ENCODE measurements around the gene DPEP3.
"Not testable (repeated sequence)": the region's sequence is repeated elsewhere in the genome, so short reads cannot be mapped to it uniquely, and the experiment has no call there.

The DPEP3 gene, protein sequence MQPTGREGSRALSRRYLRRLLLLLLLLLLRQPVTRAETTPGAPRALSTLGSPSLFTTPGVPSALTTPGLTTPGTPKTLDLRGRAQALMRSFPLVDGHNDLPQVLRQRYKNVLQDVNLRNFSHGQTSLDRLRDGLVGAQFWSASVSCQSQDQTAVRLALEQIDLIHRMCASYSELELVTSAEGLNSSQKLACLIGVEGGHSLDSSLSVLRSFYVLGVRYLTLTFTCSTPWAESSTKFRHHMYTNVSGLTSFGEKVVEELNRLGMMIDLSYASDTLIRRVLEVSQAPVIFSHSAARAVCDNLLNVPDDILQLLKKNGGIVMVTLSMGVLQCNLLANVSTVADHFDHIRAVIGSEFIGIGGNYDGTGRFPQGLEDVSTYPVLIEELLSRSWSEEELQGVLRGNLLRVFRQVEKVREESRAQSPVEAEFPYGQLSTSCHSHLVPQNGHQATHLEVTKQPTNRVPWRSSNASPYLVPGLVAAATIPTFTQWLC
- total RNA-seq = 0 to 0.28 reads per million in 2 donors

DNA sequence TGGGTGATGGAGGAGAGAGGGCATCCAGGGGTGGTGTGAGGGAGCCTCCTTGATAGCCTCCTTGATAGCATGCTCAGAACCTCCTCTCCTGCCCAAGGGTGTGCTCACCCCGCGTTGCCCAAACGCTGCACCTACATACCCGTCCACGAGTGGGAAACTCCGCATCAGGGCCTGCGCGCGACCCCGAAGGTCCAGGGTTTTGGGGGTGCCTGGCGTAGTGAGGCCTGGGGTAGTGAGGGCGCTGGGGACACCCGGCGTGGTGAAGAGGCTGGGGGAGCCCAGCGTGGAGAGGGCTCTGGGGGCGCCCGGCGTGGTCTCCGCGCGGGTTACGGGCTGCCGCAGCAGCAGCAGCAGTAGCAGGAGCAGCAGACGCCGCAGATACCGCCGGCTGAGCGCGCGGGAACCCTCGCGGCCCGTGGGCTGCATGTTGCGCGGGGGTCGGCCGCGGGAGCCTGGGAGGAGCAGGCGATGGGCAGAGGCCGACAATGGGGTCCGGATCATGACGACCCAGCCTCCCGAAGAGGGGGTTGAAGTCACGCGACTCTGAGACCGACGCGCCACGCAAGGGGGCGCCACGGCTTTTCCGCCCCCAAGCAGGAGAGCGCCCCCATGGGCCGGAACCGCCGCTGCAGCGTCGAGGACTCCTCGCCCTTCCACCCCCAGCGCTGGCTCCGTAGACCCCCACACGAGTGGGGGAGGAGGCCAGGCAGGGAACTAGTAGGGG lies at the start of gene DPEP3:
TSS of gene DPEP3 (minus strand) at position 545 of the 724 bp plus-strand sequence. CDS start at position 426, 119 bp downstream.
- DNase-seq = no peak

DNA sequence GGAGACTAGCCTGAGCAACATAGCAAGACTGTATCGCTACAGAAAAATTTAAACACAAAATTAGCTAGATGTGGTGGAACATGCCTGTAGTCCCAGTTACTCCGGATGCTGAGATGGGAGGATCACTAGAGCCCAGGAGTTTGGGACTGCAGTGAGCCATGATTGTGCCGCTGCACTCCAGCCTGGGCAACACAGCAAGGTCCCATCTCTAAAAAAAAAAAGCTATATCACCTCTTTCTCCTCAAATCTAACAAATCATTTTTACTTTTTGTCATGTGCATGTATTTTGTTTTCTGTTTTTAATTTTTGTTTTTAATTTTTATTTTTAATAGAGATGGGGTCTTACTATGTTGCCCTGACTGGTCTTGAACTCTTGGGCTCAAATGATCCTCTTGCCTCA lies 48.7 kb upstream of the DPEP3 start:
- no peak for DNase-seq

DNA sequence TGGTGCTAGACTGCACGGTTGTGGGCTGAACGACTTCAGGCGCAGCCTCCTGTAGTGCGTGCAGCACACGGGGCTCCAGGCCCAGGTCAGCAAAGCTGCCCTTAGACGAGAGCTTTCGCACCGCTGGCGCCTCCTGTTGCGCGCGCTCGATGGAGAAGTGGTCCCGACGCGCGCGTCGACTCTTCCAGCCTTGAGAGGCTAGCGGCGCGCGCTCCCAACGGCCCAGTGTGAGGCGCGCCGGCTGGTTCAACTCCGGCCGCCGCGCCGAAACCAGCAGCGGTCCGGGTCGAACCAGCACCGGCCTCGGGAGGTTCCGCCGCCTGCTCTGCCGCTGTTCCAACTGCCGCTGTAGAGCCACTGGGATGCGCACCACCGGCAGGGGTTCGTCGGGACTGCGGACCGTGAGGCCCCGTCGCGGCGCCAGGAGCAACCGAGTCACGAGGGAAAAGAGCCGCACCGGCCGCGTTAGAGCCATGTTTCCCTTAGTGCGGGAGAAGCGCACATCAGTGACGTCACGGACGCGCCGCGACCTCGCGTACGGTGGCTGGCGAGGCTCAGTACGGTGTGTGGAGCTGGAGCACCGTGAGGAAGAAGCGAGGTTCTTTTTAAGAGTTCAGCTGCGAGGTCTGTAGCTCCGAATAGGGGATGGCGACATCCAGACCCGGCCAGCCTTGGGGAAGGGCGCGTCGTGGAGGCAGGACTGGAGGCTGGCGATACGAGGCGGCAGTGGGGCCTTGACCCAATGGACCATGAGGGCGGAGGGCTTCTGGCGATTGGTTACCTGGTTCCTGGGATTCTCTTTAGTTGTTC lies 42.6 kb upstream of the DPEP3 start, which contains the start of the genes DDX28 and DUS2:
TSS of gene DDX28 (minus strand) at position 505 of the 810 bp plus-strand sequence. CDS start at position 475, 30 bp downstream.
TSS of gene DUS2 (plus strand) at position 557 of the 810 bp plus-strand sequence. CDS start 14,740 bp downstream, outside the sequence.
- DNase-seq = peak; percentile 92

DNA sequence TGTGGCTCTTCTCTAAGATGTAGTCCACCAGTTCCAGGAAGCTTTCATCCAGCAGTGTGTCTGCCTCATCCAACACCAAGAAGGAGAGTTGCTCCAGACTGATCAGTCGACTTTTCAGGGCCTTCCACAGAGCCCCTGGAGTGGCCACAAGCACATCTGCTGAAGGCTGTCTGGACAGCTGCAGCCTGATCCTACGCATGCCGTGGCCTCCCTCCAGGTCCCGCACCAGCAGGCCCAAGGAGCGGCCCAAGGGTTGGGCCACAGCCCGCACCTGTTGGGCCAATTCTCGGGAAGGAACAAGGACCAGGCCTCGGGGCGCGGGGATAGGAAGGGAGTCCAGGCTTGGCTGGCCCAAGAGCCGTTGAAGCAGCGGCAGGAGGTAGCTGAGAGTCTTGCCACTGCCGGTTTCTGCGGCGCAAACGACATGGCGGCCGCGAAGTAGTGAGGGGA lies 42.0 kb upstream of the DPEP3 start:
- peak; percentile 8 for DNase-seq

DNA sequence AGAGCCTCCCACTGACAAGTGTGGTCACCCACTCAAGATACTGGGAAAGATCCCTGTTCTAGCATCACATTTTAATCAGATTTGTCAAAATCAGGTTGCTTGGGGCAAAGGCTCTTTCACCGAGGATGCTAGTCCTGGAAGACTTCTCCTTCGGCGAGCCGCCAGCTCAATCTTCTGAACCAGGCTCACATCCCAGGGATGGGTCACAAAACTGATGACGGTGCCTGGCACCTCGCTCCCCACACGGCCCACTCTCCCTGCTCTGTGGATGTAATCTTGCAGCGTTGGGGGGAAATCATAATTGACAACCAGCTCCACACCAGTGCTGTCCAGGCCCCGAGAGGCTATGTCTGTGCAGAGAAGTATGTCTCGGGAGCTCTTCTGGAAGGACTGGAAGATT lies 41.2 kb upstream of the DPEP3 start:
- DNase-seq = no peak

DNA sequence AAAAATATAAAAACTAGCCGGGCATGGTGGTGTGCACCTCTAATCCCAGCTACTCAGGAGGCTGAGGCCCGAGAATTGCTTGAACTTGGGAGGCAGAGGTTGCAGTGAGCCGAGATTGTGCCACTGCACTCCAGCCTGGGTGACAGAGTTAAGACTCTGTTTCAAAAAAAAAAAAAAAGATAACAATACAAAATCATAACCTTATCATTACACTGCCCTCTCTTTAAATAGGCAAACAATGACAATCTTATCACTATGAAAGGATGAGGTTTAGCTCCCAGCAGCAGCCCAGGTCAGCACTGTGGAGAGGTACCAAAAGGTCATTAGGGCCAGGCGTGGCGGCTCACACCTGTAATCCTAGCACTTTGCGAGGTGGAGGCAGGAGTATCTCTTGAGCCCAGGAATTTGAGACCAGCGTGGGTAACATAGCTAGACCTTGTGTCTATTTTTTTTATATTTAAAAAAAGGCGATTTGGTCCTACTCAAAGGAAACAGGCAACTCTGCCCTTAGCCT lies 38.9 kb upstream of the DPEP3 start:
- DNase-seq = no peak

DNA sequence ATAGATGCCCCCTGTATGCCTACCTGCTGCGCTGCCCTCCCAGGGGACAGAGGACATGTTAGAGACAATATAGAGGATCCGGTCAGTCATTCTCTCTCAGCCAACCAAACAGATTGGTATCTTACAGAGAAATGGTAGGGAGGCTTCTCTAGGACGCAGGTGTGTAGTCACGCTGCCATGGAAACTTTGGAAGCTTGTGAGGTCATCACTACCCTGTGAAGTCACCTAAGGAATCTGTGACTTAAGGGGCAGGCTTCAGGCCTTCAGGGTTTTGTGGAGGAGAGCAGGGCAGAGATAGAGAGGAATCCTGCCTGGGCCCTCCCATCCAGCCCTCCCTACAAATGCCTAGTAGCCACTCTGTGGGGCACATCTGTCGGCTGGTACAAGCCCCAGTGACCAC lies 35.4 kb upstream of the DPEP3 start, which contains the start of gene DPEP2NB:
TSS of gene DPEP2NB (minus strand) at position 231 of the 400 bp plus-strand sequence. CDS start at position 90, 141 bp downstream.
- no peak for DNase-seq

DNA sequence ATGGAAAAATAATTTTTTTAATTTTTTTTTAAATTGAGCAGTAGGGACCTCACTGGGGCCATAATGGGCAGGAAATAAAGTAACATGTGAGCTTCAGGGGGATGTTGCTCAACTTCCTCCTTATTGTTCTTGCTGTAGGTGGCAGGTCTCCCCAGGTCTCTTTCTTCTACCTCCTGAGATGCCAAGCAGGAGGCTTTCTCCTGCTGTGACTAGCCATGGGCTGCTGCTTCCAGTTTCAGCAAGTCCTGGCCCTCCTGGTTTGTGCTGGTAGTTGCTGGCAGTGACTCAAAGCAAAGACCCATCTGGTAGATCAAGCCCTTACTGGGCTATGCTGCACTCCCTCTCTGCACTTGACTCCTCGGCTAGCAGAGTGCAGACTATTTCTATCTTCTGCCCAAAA lies 33.1 kb upstream of the DPEP3 start:
- no peak for DNase-seq

DNA sequence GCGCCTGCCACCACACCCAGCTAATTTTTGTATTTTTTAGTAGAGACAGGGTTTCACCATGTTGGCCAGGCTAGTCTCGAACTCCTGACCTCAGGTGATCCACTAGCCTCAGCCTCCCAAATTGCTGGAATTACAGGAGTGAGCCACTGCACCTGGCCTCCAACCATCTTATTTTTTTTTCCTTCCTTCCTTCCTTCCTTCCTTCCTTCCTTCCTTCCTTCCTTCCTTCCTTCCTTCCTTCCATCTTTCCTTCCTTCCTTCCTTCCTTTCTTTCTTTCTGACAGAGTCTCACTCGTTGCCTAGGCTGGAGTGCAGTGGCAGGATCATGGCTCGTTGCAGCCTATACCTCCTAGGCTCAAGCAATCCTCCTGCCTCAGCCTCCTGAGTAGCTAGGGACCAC lies 29.6 kb upstream of the DPEP3 start:
- DNase-seq = not testable (repeated sequence)

DNA sequence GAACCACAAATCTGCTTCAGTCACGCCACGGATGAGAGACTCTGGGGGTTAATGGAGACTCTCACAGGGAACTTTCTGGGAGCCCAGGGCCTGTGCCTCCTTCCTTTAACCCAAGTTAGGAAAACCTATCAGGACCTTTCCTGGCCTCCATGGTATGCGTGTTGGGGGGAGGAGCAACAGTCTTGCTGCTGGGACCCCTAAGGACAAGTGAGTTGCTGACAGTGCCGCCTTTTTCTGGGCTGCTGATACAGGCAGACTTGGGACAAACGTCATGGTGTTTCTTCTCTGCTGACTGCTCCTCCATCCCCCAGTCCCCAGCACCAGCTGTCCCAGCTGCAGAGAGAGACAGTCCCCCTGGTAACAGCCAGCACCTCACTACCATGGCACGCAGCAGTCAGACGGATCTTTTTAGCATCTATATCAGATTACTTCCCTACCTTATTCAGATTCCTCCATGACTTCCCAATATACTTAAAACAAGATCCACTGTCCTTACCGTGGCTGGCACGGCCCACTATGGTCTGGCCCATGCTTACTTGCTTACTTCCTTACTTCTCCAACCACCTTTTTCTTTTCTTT lies 28.9 kb upstream of the DPEP3 start:
- DNase-seq = no peak

DNA sequence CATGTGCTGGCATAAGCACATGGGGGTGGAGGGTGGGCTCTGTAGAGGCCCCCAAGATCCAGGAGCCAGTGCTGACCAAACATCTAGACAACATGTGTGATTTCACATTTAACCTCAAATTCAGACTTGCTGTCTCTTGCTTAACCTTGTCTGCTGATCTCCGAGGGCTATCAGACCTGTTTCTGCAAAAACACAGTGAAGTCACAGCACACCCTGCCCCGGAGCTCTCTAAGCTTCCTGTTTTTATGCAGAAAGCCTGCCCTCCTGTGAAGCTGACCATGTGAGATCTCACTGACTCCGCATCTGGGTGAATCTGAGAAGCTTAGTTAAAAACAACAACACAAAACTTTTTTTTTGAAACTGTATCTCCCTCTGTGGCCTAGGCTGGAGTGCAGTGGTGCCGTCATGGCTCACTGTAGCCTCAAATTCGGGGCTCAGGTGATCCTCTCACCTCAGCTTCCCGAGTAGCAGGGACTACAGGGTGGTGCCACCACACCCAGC lies 25.5 kb upstream of the DPEP3 start:
- no peak for DNase-seq

DNA sequence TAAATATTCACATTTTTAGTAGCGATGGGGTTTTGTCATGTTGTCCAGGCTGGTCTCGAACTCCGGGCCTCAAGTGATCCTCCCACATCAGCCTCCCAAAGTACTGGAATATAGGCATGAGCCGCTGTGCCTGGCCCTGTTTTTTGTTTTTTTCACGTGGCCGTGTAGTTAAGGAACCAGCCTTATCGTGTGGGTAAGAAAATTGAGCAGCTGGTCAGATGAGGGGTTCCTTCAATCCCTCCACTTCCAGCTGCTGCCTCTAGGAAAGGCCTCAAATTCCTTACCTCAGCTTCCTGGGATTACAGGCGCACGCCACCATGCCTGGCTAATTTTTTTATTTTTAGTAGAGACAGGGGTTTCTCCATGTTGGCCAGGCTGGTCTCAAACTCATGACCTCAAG lies 24.9 kb upstream of the DPEP3 start:
- no peak for DNase-seq

DNA sequence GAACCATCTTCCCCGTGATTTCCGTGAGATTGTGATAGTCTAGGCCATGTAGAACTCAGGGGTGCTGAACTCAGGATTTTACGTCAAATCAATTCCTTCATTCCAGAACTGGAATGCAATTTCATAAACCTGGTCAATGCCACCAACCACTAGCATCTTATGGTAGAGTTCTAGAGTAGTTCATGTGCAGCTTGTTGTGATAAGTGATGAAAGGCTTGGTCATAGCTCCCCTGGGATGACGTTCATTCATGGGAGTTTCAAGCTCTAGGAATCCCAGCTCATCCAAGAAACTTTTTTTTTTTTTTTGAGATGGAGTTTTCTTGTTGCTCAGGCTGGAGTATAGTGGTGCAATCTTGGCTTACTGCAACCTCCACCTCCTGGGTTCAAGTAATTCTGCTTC lies 22.7 kb upstream of the DPEP3 start:
- DNase-seq = no peak

DNA sequence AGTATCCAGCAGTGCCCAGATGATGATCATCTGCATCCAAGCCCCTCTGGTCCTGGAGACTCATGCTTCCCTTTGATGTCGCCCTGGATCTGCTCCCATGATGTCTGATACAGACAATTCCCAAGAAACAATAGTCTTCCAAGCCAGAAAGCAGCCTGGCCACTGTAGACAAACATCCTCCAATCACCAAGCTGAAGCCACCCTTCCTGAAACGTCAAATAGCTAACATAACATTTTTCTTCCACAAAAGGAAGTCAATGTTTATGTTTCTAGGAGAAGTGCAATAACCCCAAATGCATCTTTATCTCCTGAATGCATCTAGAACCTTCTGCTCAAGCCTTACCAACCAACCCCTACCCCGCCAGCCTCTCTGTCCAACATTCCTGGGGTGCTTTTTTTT lies 20.2 kb upstream of the DPEP3 start:
- no peak for DNase-seq

DNA sequence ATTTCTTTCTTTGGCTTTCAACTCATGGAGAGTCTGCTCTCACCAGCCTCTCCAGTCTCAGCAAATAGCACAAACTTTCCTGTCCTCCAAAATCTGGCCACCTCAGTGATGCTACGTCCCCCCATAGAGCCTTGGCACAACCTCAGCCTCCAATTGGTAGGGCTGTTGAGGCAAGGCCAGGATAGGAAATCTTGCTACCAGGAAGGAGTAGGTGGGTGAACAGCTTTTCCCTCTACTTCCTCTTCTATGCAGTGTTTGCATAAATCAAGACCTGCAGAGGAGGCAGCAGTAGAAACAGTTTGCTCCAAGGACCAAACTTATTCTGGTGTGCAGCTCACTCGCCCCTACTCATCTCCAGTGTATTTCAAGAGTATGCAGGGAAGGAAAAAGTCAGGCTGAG lies 19.7 kb upstream of the DPEP3 start:
- DNase-seq = no peak

DNA sequence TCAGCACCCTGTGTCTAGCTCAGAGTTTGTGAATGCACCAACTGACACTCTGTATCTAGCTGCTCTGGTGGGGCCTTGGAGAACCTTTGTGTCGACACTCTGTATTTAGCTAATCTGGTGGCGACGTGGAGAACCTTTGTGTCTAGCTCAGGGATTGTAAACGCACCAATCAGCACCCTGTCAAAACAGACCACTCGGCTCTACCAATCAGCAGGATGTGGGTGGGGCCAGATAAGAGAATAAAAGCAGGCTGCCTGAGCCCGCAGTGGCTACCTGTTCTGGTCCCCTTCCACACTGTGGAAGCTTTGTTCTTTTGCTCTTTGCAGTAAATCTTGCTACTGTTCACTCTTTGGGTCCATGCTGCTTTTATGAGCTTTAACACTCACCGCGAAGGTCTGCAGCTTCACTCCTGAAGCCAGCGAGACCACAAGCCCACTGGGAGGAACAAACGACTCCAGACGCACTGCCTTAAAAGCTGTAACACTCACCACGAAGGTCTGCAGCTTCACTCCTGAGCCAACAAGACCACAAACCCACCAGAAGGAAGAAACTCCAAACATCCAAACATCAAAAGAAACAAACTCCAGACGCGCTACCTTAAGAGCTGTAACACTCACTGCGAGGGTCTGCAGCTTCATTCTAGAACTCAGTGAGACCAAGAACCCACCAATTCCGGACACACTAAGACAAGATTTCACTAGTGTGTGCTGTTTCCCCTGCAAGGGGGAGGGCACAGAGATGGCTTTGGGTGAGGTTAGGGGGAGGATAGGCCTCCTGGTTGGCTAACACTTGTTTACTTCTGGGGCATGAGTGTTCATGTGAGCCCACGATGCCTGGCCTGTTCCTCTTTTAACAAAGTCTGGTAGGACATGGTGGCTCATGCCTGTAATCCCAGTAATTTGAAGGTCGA lies 18.7 kb upstream of the DPEP3 start, which contains the start of gene DPEP2:
TSS of gene DPEP2 (minus strand) at position 706 of the 910 bp plus-strand sequence. CDS start 6,272 bp downstream, outside the sequence.
- DNase-seq = not testable (repeated sequence)

DNA sequence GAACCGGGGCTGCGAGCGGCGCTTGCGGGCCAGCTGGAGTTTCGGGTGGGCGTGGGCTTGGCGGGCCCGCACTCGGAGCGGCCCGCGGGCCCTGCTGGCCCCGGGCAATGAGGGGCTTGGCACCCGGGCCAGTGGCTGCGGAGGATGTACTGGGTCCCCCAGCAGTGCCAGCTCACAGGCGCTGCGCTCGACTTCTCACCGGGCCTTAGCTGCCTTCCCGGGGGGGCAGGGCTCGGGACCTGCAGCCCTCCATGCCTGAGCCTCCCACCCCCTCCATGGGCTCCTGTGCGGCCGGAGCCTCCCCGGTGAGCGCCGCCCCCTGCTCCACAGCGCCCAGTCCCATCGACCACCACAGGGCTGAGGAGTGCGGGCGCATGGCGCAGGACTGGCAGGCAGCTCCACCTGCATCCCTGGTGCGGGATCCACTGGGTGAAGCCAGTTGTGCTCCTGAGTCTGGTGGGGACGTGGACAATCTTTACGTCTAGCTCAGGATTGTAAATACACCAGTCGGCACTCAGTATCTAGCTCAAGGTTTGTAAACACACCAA lies 18.0 kb upstream of the DPEP3 start:
- DNase-seq = not testable (repeated sequence)

DNA sequence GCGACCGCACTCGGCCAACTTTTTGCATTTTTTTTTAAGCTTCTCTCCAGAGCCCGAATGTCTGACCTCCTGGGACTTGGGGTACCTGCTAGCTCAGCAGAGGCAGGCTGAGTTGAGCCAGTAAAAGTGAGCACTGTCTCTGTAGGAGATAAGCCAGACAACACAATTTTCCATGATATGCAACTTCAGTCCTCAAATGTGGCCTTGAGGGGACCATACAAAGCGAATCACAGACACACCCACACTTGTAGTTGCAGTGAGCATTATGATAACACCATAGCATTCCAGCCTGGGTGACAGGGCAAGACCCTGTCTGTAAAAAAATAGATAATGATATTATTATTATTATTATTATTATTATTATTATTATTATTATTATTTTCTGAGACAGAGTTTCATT lies 16.4 kb upstream of the DPEP3 start:
- DNase-seq = no peak

DNA sequence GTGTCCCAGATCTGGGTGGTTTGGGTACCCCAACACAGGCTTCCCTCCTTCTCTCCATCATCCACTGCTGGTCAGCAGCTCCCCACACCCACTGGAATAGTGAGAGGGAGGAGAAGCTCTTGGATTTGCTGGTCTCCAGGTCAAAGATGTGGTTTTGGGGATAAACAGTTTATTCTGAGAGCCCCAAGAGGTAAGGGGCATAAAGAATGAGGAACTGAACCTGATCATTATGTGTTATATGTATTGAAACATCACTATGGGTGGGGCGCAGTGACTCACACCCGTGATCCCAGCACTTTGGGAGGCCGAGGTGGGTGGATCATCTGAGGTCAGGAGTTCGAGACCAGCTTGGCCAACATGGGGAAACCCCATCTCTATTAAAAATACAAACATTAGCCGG lies 15.1 kb upstream of the DPEP3 start:
- no peak for DNase-seq

DNA sequence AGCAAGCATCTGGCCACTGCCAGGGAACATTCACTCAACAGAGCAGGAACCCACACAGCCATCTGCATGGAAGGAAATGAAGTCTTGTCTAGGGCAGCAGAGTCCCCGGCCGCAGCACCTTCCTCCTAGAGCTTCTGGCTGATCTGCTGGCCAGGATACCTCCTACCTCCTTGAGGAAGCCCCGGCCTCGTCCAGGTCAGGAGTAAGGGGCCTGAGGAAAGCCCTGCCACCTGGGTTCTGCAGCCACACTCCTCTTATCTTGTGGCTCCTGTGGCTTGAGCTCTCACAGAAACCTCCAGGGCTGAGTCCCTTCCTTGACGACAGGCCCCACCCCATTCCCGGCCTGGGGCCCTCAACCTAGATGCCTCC lies 13.7 kb upstream of the DPEP3 start:
- not testable (repeated sequence) for DNase-seq

Data from T-helper 9 cell (primary cell).